RWPE1 (cell line): ENCODE data around the gene CEMIP.

Experiments
- CTCF ChIA-PET: fragments of 350-600 bp; sonication (Branson Sonifier 250); formaldehyde crosslinking; extraction: SDS; loops from one replicate; lab custom pipeline; 2021; lab: Yijun Ruan, JAX
- POLR2A ChIA-PET: fragments of 400-600 bp; formaldehyde crosslinking; extraction: SDS; loops from one replicate; lab custom pipeline; 2020; ENCODE audit warnings: antibody characterized with exemption; ENCODE audit not compliant: low non-redundant PET; lab: Yijun Ruan, JAX
- DNase-seq: peaks from one replicate; pipeline ENCODE4 v3.0.0; 2012; ENCODE audit warnings: low spot score
- H3K27ac ChIP-seq: fragments of 450-650 bp; 2 replicates; pipeline ENCODE4 v1.5.1; 2017
- TF ChIP-seq, protein P1 (sequence below): fragments of 450-650 bp; conservative IDR thresholded peaks from 2 replicates; pipeline ENCODE4 v1.5.1; 2017; ENCODE audit warnings: low read depth, mild to moderate bottlenecking

CEMIP gene

DNA sequence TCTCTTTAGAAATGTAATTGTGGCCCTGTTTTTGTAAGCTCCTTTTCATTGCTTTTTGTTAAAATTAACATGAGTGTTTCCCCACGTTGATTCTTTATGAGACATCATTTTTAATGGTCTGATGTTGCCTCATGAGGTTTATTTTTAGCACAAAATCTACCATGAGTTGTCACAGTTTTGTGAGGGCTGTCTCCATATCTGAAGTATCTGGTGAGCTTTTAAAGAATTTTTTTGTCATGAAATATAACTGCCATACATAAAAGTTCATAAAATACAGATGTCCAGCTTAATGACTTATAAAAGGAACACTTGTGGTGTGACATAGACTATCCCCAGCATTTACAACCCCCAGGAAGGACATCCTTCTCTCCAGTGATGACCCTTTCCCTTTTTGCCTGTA, 34.3 kb upstream of the CEMIP start:
- H3K27ac ChIP-seq: no peak overlapping the region
- ChIA-PET POLR2A (no interaction called here), CTCF (interaction anchor here (0.6 to 0.7 kb wide), 2 partner anchors 13 to 125 kb away, joined by 3 read pairs; no protein-coding TSS in a partner anchor)
- no peak for DNase-seq
- TF ChIP-seq, protein P1, sequence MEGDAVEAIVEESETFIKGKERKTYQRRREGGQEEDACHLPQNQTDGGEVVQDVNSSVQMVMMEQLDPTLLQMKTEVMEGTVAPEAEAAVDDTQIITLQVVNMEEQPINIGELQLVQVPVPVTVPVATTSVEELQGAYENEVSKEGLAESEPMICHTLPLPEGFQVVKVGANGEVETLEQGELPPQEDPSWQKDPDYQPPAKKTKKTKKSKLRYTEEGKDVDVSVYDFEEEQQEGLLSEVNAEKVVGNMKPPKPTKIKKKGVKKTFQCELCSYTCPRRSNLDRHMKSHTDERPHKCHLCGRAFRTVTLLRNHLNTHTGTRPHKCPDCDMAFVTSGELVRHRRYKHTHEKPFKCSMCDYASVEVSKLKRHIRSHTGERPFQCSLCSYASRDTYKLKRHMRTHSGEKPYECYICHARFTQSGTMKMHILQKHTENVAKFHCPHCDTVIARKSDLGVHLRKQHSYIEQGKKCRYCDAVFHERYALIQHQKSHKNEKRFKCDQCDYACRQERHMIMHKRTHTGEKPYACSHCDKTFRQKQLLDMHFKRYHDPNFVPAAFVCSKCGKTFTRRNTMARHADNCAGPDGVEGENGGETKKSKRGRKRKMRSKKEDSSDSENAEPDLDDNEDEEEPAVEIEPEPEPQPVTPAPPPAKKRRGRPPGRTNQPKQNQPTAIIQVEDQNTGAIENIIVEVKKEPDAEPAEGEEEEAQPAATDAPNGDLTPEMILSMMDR: no peak

DNA sequence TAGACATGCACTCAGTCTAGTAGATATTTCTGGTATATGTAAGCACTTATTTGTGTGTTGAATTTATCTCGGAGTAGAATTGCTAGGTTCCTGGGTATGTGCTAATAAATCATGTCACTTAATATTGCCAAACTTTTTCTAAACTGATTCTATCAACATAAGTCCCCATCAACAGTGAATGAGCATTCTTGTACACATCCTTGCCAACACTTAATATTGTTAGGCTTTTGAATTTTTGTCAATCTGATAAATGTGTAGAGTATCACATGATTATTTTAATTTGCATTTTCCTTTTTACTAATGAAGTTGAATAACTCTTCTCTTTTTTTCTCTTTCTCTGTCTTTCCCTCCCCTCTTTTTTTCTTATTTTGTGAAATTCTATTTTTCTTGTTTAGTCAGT, 33.3 kb upstream of the CEMIP start:
- no peak for DNase-seq
- no peak overlapping the region for H3K27ac ChIP-seq
- ChIA-PET CTCF (no interaction called here), POLR2A (no interaction called here)
- TF ChIP-seq, protein P1: no peak

DNA sequence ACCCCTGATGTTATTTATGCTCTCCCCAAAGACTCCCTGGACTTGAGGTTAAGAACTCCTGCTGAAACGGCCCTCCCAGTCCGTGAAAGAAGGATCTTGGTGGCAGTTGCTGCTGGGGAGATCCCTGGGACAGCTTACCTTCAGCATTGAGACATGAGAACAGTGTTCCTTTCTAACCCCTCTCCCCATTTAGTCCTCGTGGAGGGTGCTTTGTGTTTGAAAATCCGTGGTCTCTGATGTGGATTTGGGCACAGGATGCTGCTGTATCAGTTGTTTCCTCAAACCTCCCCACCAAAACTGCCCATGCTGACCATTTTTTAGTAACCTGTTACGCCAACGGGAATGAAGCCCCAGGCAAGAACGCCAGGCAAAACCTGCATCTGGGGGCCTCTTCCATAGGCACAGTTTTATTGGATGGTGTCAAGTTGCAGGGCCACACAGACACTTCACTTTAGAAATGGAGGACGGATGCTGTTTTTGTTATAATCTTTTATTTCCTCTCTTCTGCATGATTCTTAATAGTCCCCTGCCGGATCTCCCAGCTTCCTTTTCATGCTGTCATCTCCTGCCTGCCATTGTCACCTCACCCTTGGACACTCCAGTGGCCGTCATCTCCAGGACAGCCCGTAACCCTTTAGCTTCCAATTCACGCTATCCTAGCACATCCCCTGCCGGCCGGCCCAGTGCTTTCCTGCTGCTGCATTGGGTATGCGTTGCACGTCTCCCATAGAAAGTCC, 31.7 kb upstream of the CEMIP start:
- TF ChIP-seq, protein P1: no peak
- no peak for DNase-seq
- CTCF ChIA-PET: no interaction called here
- POLR2A ChIA-PET: no interaction called here
- H3K27ac ChIP-seq: no peak overlapping the region

DNA sequence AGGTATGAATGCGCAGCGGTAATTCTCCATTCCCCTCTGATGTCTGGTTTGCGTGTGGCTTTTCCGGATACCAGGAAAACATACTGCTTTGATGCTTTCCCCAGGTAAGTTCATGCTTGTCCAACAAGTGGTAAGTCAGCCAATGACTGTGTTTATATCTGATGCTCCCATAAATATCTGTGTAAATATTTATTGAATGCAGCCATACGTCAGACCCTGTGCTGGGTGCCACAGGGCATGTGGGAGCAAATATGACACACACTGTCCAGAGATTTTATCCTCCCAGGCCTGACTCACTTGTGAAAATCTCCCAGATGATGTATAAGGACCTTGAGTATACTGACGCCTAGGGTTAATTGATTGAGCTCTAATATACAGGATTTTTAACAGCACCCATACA, 29.6 kb upstream of the CEMIP start:
- POLR2A ChIA-PET: no interaction called here
- CTCF ChIA-PET: no interaction called here
- TF ChIP-seq, protein P1: no peak
- DNase-seq: peak; percentile 21
- H3K27ac ChIP-seq: no peak overlapping the region

DNA sequence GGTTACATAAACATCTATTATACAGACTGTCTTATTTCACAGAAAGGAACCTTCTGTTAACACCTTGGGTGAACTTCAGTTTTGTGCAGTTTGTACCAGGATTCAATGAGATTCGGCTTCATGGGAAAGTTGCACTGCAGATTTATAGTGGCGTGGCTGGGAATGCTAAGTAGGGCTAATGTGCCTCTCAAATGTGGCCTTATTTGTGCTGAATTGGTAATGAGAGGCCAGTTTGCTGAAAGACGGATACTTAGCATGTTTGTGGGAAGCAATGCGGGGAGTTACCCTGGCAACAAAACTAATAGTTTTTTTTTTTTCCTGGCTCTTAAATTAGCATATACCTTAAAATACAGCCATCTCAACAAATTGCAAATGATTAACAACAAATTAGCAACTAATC, 28.6 kb upstream of the CEMIP start:
- DNase-seq: no peak
- CTCF ChIA-PET: no interaction called here
- POLR2A ChIA-PET: no interaction called here
- no peak overlapping the region for H3K27ac ChIP-seq
- TF ChIP-seq, protein P1: no peak

DNA sequence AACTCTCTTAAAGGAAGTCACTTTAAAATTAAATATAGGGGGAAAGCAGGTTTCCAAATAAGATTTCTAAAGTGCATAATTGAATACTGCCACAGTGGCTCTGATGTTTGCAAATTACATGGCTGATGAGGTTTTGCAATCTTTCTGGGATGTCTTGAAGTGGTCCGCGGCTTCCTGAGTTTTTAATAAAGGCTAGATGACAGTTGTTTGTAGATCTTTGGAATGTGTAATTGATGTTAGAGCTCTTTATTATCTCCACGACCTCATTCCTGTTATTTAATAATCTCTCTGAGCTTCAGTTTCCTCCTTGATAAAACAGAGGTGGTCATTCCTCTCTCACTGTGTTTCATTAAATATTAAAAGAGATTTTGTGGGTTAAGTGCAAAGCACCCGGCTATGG, 27.0 kb upstream of the CEMIP start:
- CTCF ChIA-PET: interaction anchor here (0.6 to 0.9 kb wide), 3 partner anchors 9 to 184 kb away, joined by 3 to 6 read pairs (median 4); no protein-coding TSS in a partner anchor
- POLR2A ChIA-PET: no interaction called here
- H3K27ac ChIP-seq: no peak overlapping the region
- TF ChIP-seq, protein P1: no peak
- no peak for DNase-seq
